Activated naive CD8-positive, alpha-beta T cell treated with anti-CD3 and anti-CD28 coated beads, Interleukin-2, amount 10 ng/mL, durations not matched to agents 7 days and 5 days (primary cell): ENCODE data around the gene SRPRB. TPM values are rescaled to one million over a fixed set of nuclear protein-coding genes. Genes with fewer than 3 reads are reported as not detected.

Experiments used
- ATAC-seq: fragments of 150-1000 bp; cut with Tn5 transposase; one replicate; pipeline ENCODE4 v1.10.0; 2021; ENCODE audit warnings: low read depth, moderate library complexity
- POLR2A ChIA-PET: fragments of 350-600 bp; sonication (Branson Sonifier 250); formaldehyde crosslinking; loops from one replicate; lab custom pipeline; 2021; ENCODE audit warnings: antibody characterized with exemption; lab: Charles Lee
- DNase-seq: peaks from one replicate; pipeline ENCODE4 v3.0.0; 2021
- H3K27ac Mint-ChIP-seq: one replicate; pipeline ENCODE4 v1.8.0; 2022; ENCODE audit warnings: mild to moderate bottlenecking, mixed read lengths
- H3K27me3 Mint-ChIP-seq: one replicate; pipeline ENCODE4 v1.8.0; 2022; ENCODE audit warnings: mild to moderate bottlenecking, moderate library complexity, mixed read lengths
- H3K36me3 Mint-ChIP-seq: one replicate; pipeline ENCODE4 v1.8.0; 2021; ENCODE audit warnings: mild to moderate bottlenecking, mixed read lengths
- H3K4me1 Mint-ChIP-seq: one replicate; pipeline ENCODE4 v1.8.0; 2021; ENCODE audit warnings: mixed read lengths
- H3K4me3 Mint-ChIP-seq: one replicate; pipeline ENCODE4 v1.8.0; 2022; ENCODE audit warnings: mild to moderate bottlenecking, moderate library complexity, mixed read lengths
- H3K9me3 Mint-ChIP-seq: one replicate; pipeline ENCODE4 v1.8.0; 2021; ENCODE audit warnings: mixed read lengths
- total RNA-seq, 2 experiments: library from RNA; stranded (reverse); gene quantifications; one replicate each; pipeline ENCODE4 v1.2.3, GENCODE V29; 2021

The SRPRB gene
- 10 to 100 TPM; 39.3 to 39.7 TPM for total RNA-seq

- Mint-ChIP-seq H3K27ac (peak within 1 kb of the TSS; percentile 91), H3K9me3 (no peaks in the 10 kb centered on the region), H3K36me3 (peaks cover 3% of the 10 kb centered on the region), H3K27me3 (no peaks in the 10 kb centered on the region), H3K4me1 (peaks cover 17% of the 10 kb centered on the region), H3K4me3 (peak within 1 kb of the TSS; percentile 95)
- POLR2A ChIA-PET = no interaction called here
- DNase-seq = peak; percentile 95
- ATAC-seq = peak; percentile 99
Measured at GRCh38 chr3:133805702-133806475, at the start of gene SRPRB. Gene SRPRB (plus strand): TSS chr3:133805815. CDS start chr3:133805849, 34 bp downstream.

GRCh38 chr3:133756716-133757694 is 48.6 kb upstream of the SRPRB start:
- Mint-ChIP-seq H3K4me3 (no peak overlapping the region), H3K4me1 (no peaks in the 10 kb centered on the region), H3K27me3 (peaks cover 9% of the 10 kb centered on the region), H3K27ac (no peak overlapping the region), H3K9me3 (no peaks in the 10 kb centered on the region), H3K36me3 (no peaks in the 10 kb centered on the region)
- ATAC-seq (no peak), DNase-seq (no peak)
- POLR2A ChIA-PET = no interaction called here

- no peaks in the 10 kb centered on the region for H3K36me3 Mint-ChIP-seq
- H3K9me3 Mint-ChIP-seq = no peaks in the 10 kb centered on the region
- no peaks in the 10 kb centered on the region for H3K4me1 Mint-ChIP-seq
- DNase-seq (no peak), ATAC-seq (no peak)
- H3K4me3 Mint-ChIP-seq = no peak overlapping the region
- H3K27me3 Mint-ChIP-seq = peaks cover 10% of the 10 kb centered on the region
- no peak overlapping the region for H3K27ac Mint-ChIP-seq
- POLR2A ChIA-PET = no interaction called here
Measured at GRCh38 chr3:133757701-133758567, 47.7 kb upstream of the SRPRB start.

- H3K9me3 Mint-ChIP-seq = no peaks in the 10 kb centered on the region
- POLR2A ChIA-PET = no interaction called here
Measured at GRCh38 chr3:133758568-133758928, 47.1 kb upstream of the SRPRB start.

GRCh38 chr3:133758964-133759739 is 46.5 kb upstream of the SRPRB start:
- Mint-ChIP-seq H3K4me3 (no peak overlapping the region), H3K9me3 (no peaks in the 10 kb centered on the region), H3K36me3 (no peaks in the 10 kb centered on the region), H3K27me3 (peaks cover 11% of the 10 kb centered on the region), H3K4me1 (no peaks in the 10 kb centered on the region), H3K27ac (no peak overlapping the region)
- ATAC-seq (no peak), DNase-seq (no peak)
- POLR2A ChIA-PET = no interaction called here

More at GRCh38 chr3:133758568-133758928, 47.1 kb upstream of the SRPRB start:
- H3K36me3 Mint-ChIP-seq = no peaks in the 10 kb centered on the region
- H3K27ac Mint-ChIP-seq = no peak overlapping the region
- DNase-seq = no peak
- H3K27me3 Mint-ChIP-seq = peaks cover 11% of the 10 kb centered on the region
- no peak for ATAC-seq
- H3K4me1 Mint-ChIP-seq = no peaks in the 10 kb centered on the region
- H3K4me3 Mint-ChIP-seq = no peak overlapping the region

- DNase-seq (no peak), ATAC-seq (no peak)
- no peak overlapping the region for H3K4me3 Mint-ChIP-seq
- no peaks in the 10 kb centered on the region for H3K36me3 Mint-ChIP-seq
- no peaks in the 10 kb centered on the region for H3K4me1 Mint-ChIP-seq
- H3K27me3 Mint-ChIP-seq = peaks cover 11% of the 10 kb centered on the region
- no peak overlapping the region for H3K27ac Mint-ChIP-seq
- POLR2A ChIA-PET = no interaction called here
- H3K9me3 Mint-ChIP-seq = no peaks in the 10 kb centered on the region
Measured at GRCh38 chr3:133759740-133760305, 45.8 kb upstream of the SRPRB start.

GRCh38 chr3:133760916-133761315 is 44.7 kb upstream of the SRPRB start:
- DNase-seq = no peak
- ATAC-seq = no peak
- no peak overlapping the region for H3K4me3 Mint-ChIP-seq
- H3K27me3 Mint-ChIP-seq = peaks cover 11% of the 10 kb centered on the region
- POLR2A ChIA-PET = no interaction called here
- no peak overlapping the region for H3K27ac Mint-ChIP-seq
- H3K9me3 Mint-ChIP-seq = no peaks in the 10 kb centered on the region
- no peaks in the 10 kb centered on the region for H3K36me3 Mint-ChIP-seq
- H3K4me1 Mint-ChIP-seq = no peaks in the 10 kb centered on the region

GRCh38 chr3:133761605-133762484 is 43.8 kb upstream of the SRPRB start:
- no peak overlapping the region for H3K27ac Mint-ChIP-seq
- no peaks in the 10 kb centered on the region for H3K9me3 Mint-ChIP-seq
- POLR2A ChIA-PET = no interaction called here
- H3K4me1 Mint-ChIP-seq = no peaks in the 10 kb centered on the region
- ATAC-seq (no peak), DNase-seq (no peak)
- no peak overlapping the region for H3K4me3 Mint-ChIP-seq
- H3K27me3 Mint-ChIP-seq = peaks cover 14% of the 10 kb centered on the region
- no peaks in the 10 kb centered on the region for H3K36me3 Mint-ChIP-seq

GRCh38 chr3:133762539-133762938 is 43.1 kb upstream of the SRPRB start:
- Mint-ChIP-seq H3K9me3 (no peaks in the 10 kb centered on the region), H3K4me1 (no peaks in the 10 kb centered on the region), H3K27ac (no peak overlapping the region), H3K4me3 (no peak overlapping the region), H3K36me3 (no peaks in the 10 kb centered on the region), H3K27me3 (peaks cover 14% of the 10 kb centered on the region)
- POLR2A ChIA-PET = no interaction called here
- ATAC-seq (no peak), DNase-seq (no peak)

GRCh38 chr3:133763797-133764683 is 41.6 kb upstream of the SRPRB start:
- H3K4me1 Mint-ChIP-seq = no peaks in the 10 kb centered on the region
- no peak overlapping the region for H3K27ac Mint-ChIP-seq
- no peak for DNase-seq
- no peak overlapping the region for H3K4me3 Mint-ChIP-seq
- no peaks in the 10 kb centered on the region for H3K36me3 Mint-ChIP-seq
- no peak for ATAC-seq
- H3K9me3 Mint-ChIP-seq = no peaks in the 10 kb centered on the region
- POLR2A ChIA-PET = no interaction called here
- H3K27me3 Mint-ChIP-seq = peaks cover 11% of the 10 kb centered on the region

- Mint-ChIP-seq H3K27ac (no peak overlapping the region), H3K27me3 (peaks cover 4% of the 10 kb centered on the region), H3K4me1 (no peaks in the 10 kb centered on the region), H3K9me3 (no peaks in the 10 kb centered on the region), H3K36me3 (no peaks in the 10 kb centered on the region), H3K4me3 (no peak overlapping the region)
- POLR2A ChIA-PET = no interaction called here
- ATAC-seq (no peak), DNase-seq (no peak)
Measured at GRCh38 chr3:133765256-133765655, 40.4 kb upstream of the SRPRB start.
